Activated T-cell treated with anti-CD3 and anti-CD28 coated beads for 24 hours (primary cell): Measurements from ENCODE around the gene NOVA1.

ENCODE experiments used
- DNase-seq: peaks from one replicate; pipeline ENCODE4 v3.0.0-alpha.2; 2020; ENCODE audit warnings: low read depth

The NOVA1 gene

DNA sequence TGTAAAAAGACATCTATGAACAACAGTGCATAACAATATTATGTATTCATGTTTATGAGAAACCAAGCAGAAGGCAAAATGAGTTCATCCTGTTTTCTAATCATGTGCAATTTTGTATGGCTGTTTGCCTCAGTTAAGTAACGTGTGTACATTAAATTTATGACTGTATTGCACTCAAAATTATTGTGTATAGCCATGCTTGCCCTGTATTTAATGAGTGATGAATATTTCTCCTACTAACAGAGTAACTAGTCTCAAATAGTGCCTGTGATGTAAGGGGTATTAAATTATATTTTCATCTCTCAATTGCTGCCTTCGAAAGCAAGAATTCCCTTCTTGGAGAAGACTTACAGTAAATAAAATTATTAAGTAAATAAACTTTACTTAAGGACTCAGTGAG is 154.2 kb downstream of the NOVA1 start:
- DNase-seq: no peak

DNA sequence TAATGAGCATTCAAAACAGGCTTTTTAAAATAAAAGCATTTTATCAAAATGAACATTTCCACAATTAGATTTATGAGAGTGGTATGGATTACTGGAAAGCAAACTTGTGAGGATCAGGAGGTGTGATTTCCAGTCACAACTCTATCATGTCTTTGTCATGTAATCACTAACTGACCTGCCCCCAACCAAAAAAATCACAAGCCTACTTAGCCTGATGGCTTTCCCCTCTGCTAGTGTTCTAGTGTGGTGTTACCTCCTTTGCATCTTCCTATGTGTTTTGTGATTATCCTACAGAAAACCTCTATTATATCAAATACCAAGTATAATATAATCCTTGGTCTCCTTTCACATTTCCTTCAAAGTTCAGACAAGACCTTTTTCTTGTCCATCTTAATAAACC is 168.6 kb downstream of the NOVA1 start:
- no peak for DNase-seq

DNA sequence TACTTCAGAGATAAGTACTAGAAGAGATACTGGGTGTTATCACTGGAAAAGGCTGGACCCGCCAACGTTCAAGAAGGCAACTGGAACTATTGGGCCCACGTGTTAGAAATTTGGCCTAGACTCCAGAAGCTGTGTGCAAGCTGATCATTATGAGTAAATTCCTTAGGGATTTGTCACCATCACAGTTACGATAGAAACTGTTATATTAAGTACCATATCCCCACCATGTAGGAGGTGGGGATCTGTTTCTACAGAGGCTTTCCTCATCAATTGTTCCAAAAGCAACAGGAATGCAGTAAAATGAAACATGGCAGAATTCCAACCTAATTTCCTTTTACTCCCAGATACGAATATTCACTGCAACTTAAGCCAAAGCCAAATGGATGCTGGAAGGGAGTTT is 170.7 kb downstream of the NOVA1 start:
- no peak for DNase-seq

DNA sequence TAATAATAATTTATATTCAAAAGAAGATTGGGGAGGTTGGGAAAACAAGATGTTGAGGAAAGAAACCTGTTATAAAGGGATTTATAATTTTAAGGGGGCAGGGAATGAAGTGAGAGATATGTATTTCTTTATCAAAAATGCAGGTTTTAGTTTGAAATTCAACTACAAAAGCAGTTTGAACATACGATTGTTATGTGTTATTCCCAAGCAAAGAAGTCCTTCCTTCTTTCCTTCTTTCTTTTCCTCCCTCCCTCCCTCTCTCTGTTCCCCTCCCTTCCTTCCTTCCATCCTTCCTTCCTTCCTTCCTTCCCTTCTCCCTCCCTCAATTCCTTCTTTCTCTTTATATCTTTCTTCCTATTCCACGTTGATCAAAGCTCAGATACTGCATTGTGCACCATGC is 173.3 kb downstream of the NOVA1 start:
- DNase-seq: no peak

DNA sequence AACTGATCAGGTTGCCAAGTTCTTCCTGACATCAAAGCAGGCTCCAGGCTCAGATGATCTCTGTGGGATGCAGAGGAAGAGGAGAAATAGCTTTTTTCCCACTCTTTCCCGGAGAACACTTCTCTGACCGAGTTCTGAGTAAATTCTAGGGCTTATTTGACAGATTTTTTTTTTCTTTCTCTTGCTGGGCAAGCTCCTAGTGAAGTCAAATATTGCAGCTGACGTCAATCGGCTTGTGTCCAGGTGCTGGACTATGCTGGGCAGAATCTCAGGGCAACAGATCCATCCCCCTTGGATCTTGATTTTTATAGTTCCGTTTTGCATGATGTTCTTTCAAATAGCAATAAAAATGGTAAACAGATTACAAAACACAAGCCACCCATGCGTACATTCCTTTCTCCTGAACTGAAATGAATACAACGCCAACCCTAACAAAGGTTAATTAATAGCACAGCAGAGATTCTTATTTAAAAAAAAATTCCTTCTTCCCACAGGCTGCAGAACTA is 182.2 kb downstream of the NOVA1 start:
- no peak for DNase-seq

DNA sequence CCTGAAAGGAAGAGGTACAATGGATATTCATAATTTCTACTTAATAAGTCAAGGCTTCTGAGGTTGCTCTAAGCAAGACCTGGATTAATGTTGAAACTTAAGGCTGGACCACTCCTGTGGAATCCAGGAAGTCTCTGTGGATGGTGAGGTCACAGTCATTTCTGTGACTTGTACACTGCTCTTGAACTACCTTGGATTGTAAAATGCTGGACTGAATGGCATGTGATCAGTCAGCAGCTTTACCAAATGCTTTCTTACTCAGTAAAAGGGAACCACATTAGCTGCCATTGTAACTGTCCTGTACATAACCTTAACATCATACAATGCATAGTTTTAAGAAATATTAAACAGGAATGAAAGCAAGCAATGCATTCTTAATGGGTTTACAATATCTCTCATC is 182.9 kb downstream of the NOVA1 start:
- no peak for DNase-seq

DNA sequence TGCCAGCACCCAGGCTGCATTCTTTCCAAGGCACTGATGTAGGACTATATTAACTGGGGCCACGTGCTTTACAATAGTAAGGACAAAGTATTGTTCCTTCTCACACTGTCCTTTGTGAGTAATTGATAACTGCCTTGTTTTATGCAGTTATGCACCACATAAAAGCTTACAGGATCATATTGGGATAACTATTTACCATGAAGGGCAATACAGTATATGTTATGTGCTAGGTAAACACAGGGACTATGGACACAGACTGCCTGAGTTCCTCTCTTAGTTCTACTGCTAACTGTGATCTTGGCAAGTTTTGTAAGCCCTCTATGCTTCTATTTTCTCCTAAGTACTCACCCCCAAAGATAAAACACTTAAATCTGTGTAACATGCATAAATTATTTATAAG is 183.7 kb downstream of the NOVA1 start:
- no peak for DNase-seq

DNA sequence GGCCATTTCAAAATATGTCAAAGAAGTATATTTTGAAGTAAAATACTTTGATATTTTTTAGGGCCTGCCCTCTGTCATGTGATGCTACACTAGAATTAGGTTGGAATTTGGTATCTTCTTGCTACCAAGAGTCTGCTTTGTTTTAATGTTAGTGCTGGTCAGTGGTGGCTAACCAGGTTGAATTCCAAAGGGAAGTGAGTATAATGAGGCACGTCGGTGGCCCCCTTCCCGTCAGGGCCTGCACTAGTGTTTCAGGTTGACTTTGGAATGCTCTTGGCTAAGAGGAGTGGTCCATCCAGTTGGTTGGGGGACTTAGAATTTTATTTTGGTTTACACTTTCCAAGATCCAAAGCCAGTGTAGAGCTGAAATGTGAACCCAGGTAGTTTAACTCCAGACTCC is 185.4 kb downstream of the NOVA1 start:
- no peak for DNase-seq

DNA sequence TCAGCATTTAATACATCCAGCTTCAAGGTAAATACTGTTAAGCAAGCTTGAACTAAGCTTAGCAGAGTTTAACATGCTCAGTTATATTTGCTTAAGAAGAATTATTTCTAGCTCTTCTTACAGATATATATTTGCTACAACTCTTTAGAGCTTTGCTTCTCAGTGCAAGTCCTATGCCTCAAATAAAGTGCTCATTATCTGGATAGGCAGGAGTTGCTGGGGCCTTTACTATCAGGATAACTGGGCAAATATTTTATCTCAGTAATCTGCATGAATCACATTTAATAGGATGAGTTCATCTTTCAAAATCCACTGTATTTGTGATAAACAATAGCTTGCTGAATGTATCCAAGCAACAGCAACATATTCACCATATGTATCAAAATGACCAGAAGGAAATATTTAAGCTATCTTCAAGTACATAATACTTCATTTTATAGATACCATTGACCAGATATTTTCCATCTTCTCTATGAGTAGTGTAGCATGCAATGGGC is 187.6 kb downstream of the NOVA1 start:
- no peak for DNase-seq

DNA sequence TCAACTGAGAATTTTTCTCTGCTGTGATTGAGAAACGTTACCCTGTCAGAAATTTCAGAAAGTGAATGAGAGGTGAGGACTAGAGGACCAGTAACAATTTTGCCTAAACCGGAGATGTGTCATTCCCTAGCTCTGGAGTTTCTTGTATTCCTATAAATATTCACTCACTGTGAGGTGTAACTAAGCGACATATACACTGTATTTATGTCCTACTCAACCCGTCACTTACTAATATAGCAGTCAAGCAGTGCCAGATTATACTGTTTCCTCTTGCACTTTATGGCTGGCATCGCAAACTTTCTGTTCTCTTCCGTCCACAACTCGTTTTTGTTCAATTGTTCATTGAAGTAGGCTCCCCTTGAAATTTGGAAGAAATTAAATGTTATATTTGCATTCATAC is 192.9 kb downstream of the NOVA1 start:
- no peak for DNase-seq

DNA sequence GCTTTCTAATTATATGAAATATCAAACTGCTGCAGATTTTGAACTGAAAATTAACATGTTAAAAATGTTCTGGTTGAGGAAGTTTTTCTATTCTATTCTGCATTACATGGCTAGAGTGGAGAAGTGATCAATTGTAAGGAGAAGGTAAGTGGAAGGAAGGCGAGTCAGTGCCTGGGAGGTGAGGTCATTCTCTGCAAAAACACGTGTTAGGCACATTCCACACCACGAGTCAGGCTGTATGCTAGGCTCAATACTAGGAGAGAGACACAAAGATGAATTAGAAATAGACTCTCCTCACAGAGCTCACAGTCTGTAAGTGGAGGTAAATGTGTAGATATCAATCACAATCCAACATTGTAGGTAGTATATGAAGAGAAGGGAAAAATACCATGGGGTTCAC is 194.1 kb downstream of the NOVA1 start:
- DNase-seq: no peak

DNA sequence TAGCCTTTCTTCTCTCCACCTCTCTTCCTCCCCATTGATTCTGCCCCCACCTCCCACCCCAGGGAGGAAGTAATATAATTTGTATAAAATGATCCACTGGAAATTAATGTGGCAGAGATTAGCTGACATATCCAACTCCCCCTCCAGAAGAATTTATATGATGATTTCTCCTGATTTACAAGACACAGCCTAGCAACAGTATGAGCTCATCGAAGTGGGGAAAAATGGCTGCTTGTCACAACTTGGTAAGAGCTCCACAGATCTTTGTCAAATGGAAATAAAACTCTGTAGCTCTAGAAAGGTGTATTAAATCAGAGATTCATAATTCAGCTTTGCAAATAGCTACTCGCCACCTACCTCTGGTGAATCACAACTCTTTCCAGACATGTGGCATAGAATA is 195.7 kb downstream of the NOVA1 start:
- no peak for DNase-seq

DNA sequence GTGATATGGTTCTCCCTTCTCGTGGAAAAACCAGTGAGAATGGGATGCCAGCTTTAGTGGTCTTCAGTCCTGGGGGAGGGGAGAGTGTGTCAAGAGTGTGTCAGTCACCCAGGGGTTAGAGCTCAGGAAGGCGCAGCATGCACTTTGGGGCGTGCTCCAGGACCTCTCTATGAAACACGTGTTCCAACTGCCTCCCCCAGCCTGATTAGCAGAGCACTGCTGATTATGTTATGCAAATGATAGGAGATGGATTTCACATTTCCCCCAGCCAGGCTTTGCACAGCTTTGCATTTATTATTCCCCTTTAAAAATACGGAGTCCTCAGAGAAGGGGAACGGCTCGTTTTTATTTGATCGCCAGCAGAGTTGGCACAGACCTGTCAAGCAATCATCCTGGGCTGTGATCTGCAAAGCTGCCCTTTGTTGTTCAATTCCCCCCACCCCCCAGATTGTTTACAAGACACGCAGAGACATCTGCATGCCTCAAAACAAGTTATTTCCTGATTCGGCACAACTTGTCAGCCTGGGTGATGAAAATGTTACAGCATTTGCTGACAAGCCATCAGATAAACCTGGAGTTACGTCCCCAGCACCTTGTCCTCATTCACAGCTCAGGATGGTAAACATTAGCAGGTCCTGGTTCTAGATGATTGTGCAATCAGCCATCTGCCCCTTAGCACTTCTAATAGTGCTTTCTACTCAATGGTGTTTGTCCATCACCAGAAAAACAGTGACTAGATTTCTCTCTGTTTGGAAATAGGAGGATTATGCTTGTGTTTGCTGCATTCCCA is 196.5 kb downstream of the NOVA1 start:
- no peak for DNase-seq

DNA sequence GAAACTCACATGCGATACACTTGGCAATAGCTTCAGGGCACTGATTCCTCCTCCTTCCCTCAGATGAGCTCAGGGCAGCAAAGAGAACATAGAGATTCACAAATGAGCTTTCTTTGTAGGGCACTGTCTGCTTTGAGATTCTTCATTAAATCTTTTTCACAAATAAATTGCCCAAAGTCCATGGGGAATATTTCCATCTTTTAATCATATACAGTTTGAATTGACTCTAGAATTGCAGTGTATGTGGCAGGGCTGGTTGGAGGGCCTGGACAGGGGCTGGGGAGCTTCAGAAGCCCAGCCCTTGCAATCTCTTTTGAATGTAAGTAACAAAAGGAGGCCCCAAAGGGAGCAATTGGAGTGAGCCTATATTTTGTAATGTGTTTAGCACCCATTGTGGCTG is 197.5 kb downstream of the NOVA1 start:
- DNase-seq: no peak

DNA sequence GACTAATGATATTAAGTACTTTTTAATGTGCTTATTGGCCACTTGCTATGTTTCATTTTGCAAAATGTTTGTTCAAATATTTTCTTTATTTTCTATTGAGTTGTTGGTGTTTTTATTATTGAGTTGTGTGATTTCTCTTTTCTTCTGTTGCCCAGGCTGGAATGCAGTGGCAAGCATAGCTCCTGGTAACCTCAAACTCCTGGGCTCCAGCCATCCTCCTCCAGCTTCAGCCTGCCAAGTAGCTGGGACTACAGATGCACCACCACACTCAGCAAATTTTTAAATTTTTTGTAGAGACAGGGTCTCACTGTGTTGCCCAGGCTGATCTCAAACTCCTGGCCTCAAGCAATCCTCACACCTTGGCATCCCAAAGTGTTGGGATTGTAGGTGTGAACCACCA is 199.2 kb downstream of the NOVA1 start:
- no peak for DNase-seq
